ENCODE results near the gene NPLOC4. TPM values are rescaled to one million over a fixed set of nuclear protein-coding genes. Genes with fewer than 3 reads are reported as not detected.

The NPLOC4 gene
- total and polyA plus RNA-seq, 2 of the 13 experiments (the other 11 are each of a cell fraction or from before 2014, with no cell fraction given) = 57.0 to 97.0 TPM

GRCh38 chr17:81537343-81537855 is 99.5 kb downstream of the NPLOC4 start (continued):
- no peak for TF ChIP-seq ZNF879 (CRISPR knock-in tag; IDR thresholded peaks at IDR 0.05)
- TF ChIP-seq ZKSCAN1 (IDR thresholded peaks at IDR 0.05; ENCODE audit: low read length) = no peak
- TF ChIP-seq ZNF737 (CRISPR knock-in tag; IDR thresholded peaks at IDR 0.05; ENCODE audit: borderline replicate concordance) = no peak
- no peak for TF ChIP-seq ZHX2 (IDR thresholded peaks at IDR 0.05; ENCODE audit: low read depth)
- TF ChIP-seq ZHX2 (CRISPR knock-in tag; IDR thresholded peaks at IDR 0.05; ENCODE audit: borderline replicate concordance) = no peak
- no peak for TF ChIP-seq PLRG1 (conservative IDR thresholded peaks at IDR 0.05)
- no peak for TF ChIP-seq SOX13 (IDR thresholded peaks at IDR 0.05)
- TF ChIP-seq SOX13 (CRISPR knock-in tag; conservative IDR thresholded peaks at IDR 0.05 in 1 of 2, IDR thresholded peaks at IDR 0.05 in 1 of 2) = no peak
- no peak for TF ChIP-seq KAT7 (CRISPR knock-in tag; IDR thresholded peaks at IDR 0.05; ENCODE audit: borderline replicate concordance)
- no peak for TF ChIP-seq TOE1 (CRISPR knock-in tag; IDR thresholded peaks at IDR 0.05)
- no peak for TF ChIP-seq ZNF337 (CRISPR knock-in tag; IDR thresholded peaks at IDR 0.05; ENCODE audit: borderline replicate concordance, low read depth)
- TF ChIP-seq ARID5B (CRISPR knock-in tag; IDR thresholded peaks at IDR 0.05) = no peak
- peak; percentile 92 for TF ChIP-seq STAG1 (CRISPR knock-in tag; IDR thresholded peaks at IDR 0.05)
- no peak for TF ChIP-seq ETS1 (CRISPR knock-in tag; IDR thresholded peaks at IDR 0.05)
- no peak for TF ChIP-seq ZSCAN22 (CRISPR knock-in tag; IDR thresholded peaks at IDR 0.05)
- no peak for TF ChIP-seq ZNF253 (CRISPR knock-in tag; IDR thresholded peaks at IDR 0.05; ENCODE audit: borderline replicate concordance)
- no peak for TF ChIP-seq TRAFD1 (CRISPR knock-in tag; IDR thresholded peaks at IDR 0.05; ENCODE audit: borderline replicate concordance)

All from HepG2 (cell line).